GM10266 (cell line): ENCODE results near the gene PLK2.

ENCODE experiments used
- DNase-seq: peaks from one replicate; pipeline ENCODE4 v3.0.0; 2012; ENCODE audit errors: extremely low spot score
- CTCF ChIP-seq: IDR thresholded peaks from 2 replicates; pipeline ENCODE4 v1.5.1; 2012; ENCODE audit warnings: mild to moderate bottlenecking, low read depth; ENCODE audit not compliant: control insufficient read depth, insufficient read depth; ENCODE audit errors: missing control alignments

Gene PLK2

GRCh38 chr5:58481066-58481676 is 21.3 kb upstream of the PLK2 start:
- no peak for TF ChIP-seq CTCF
- no peak for DNase-seq

GRCh38 chr5:58477760-58478376 is 18.0 kb upstream of the PLK2 start:
- DNase-seq, result no peak

GRCh38 chr5:58475404-58475803 is 15.5 kb upstream of the PLK2 start:
- TF ChIP-seq CTCF, result no peak
- DNase-seq, result no peak

More at GRCh38 chr5:58477760-58478376, 18.0 kb upstream of the PLK2 start:
- TF ChIP-seq CTCF, result peak; percentile 40

GRCh38 chr5:58469896-58470295 is 10.0 kb upstream of the PLK2 start:
- DNase-seq, result no peak
- TF ChIP-seq CTCF, result no peak

- TF ChIP-seq CTCF, result no peak
- DNase-seq, result peak; percentile 33
These were observed 7.1 kb upstream of the PLK2 start for GRCh38 chr5:58466939-58467338.

- peak; percentile 58 for TF ChIP-seq CTCF
- DNase-seq, result peak; percentile 39
These were observed 2.8 kb upstream of the PLK2 start for GRCh38 chr5:58462623-58463230.

GRCh38 chr5:58462154-58462553 is 2.3 kb upstream of the PLK2 start:
- DNase-seq, result peak; percentile 9
- no peak for TF ChIP-seq CTCF
